H1 (cell line): ENCODE results near the gene XPNPEP3. TPM values are rescaled to one million over a fixed set of nuclear protein-coding genes. Genes with fewer than 3 reads are reported as not detected.

ENCODE experiments used
- BACH1 ChIP-seq: IDR thresholded peaks from 2 replicates; pipeline ENCODE4 v1.6.1; 2012; ENCODE audit warnings: low read length, improper control_type of control experiment
- BCL11A ChIP-seq, 2 experiments: IDR thresholded peaks; one replicate each; pipeline ENCODE4 v1.6.1; 2011; ENCODE audit warnings: low read depth in 2 of 2, low read length in 2 of 2, mild to moderate bottlenecking in 2 of 2
- FOSL1 ChIP-seq: IDR thresholded peaks from 2 replicates; pipeline ENCODE4 v1.6.1; 2011; ENCODE audit warnings: mild to moderate bottlenecking, low read depth, low read length, moderate library complexity; ENCODE audit not compliant: insufficient read depth
- PHF8 ChIP-seq: fragments of 200-600 bp; sonication (generic); conservative IDR thresholded peaks from 2 replicates; pipeline ENCODE4 v1.7.1; 2012; ENCODE audit warnings: low read depth, mild to moderate bottlenecking, inconsistent platforms, low read length, moderate library complexity
- POU5F1 ChIP-seq: IDR thresholded peaks from 2 replicates; pipeline ENCODE4 v1.6.1; 2011; ENCODE audit warnings: low read depth, mild to moderate bottlenecking, low read length, moderate library complexity
- SAP30 ChIP-seq: fragments of 300-600 bp; sonication (generic); IDR thresholded peaks from 2 replicates; pipeline ENCODE4 v1.7.1; 2012; ENCODE audit warnings: low read length, moderate library complexity, mild to moderate bottlenecking, inconsistent platforms; ENCODE audit not compliant: insufficient read depth, insufficient replicate concordance
- SIX5 ChIP-seq: IDR thresholded peaks from 2 replicates; pipeline ENCODE4 v1.6.1; 2011; ENCODE audit warnings: mild to moderate bottlenecking, low read depth, low read length
- TAF7 ChIP-seq: optimal IDR thresholded peaks from 2 replicates; pipeline ENCODE3; 2011; ENCODE audit warnings: low read depth, mild to moderate bottlenecking, inconsistent platforms, low read length, moderate library complexity, borderline replicate concordance
- USF2 ChIP-seq: IDR thresholded peaks from 2 replicates; pipeline ENCODE4 v1.6.1; 2011; ENCODE audit warnings: low read length, improper control_type of control experiment
- polyA plus RNA-seq, 7 experiments: library from polyadenylated mRNA; depleted of rRNA in 3 of 7; stranded (reverse) in 5 of 7; unstranded in 2 of 7; fragments of >200 nt in 5 of 7; fragments of 200-250 nt in 2 of 7; gene quantifications; 1 replicate in 5 of 7; 2 replicates in 1 of 7; 4 replicates in 1 of 7; pipeline versions ENCODE4 v1.2.1 to v1.2.3, GENCODE V29; 2011 to 2013; ENCODE audit warnings: missing spikeins in 2 of 7, mixed read lengths in 2 of 7
- total RNA-seq: library from RNA; stranded (reverse); fragmentation: NEBNext Ultra II Directional; extraction: Animal tissue kit (Norgen Biotek cat#: 25700); gene quantifications from 2 replicates; pipeline ENCODE4 v1.2.1, GENCODE V29; 2021

The XPNPEP3 gene
- total and polyA plus RNA-seq, 2 of the 8 experiments (the other 6 are each of a cell fraction or from before 2014, with no cell fraction given): 25.8 to 29.2 TPM

DNA sequence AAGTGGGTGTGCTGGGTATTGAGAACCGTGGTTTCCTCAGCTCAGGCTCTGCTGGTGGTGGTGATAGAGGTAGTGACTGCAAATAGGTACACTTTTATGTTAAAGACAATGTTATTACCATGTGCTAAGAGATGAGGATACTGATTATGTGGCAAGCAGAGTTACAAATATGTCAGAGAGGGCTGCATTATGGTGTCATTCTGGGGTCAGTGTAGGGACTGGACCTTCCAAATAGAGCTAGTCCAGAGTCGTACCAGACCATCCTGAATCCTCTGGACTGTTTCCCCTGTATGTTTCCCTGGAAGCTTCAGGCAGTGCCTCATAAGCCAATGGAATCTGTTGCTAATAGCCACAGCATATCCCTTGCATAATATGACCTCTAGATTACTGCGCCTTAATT lies 5.1 kb downstream of the XPNPEP3 start, which contains the start of gene DNAJB7 (continued):
- TF ChIP-seq BCL11A (IDR thresholded peaks at IDR 0.05; ENCODE audit: low read depth in 2 of 2, low read length in 2 of 2): no peak
- TF ChIP-seq FOSL1: no peak
- TF ChIP-seq TAF7: no peak
- no peak for TF ChIP-seq SIX5
- TF ChIP-seq SAP30: no peak
- no peak for TF ChIP-seq USF2
- TF ChIP-seq BACH1: no peak
- no peak for TF ChIP-seq PHF8
- TF ChIP-seq POU5F1: no peak
